ENCODE results near the gene ARHGEF39. TPM values are rescaled to one million over a fixed set of nuclear protein-coding genes. Genes with fewer than 3 reads are reported as not detected.
A peak's percentile ranks its signal among the peaks of the same experiment; 100 is the strongest.

The ARHGEF39 gene
- total and polyA plus RNA-seq, 10 of the 15 experiments (the other 5 are each of a cell fraction or from before 2014, with no cell fraction given): 2.0 to 28.9 (median 13.2) TPM

DNA sequence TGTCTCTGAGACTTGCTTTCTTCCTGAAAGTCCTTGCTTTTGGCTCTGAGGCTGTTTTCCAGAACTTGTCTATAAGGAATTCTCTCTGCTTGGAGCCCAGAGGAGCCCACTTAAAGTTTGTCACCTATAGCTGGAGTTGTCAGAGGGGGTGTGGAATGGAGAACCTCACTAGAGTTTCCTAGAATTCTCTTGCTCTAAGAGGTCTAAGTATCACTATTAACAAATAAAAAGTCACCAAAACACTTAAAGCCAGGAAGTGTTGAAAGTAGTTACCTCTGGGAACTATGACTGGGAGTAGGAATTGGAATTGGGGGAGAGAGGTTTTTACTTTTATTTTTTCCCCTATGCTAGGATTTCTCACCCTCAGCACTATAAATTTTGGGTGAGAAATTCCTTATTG lies 29.3 kb downstream of the ARHGEF39 start:
- Histone ChIP-seq H3K9me3 (replicated peaks; ENCODE audit: control insufficient read depth, insufficient read depth, low read length) (no peaks in the 10 kb centered on the region), H3K27ac (ENCODE audit: control insufficient read depth, insufficient read depth) (peak overlapping the region; percentile 40; the same call in 1 of the 2 replicates), H3K36me3 (ENCODE audit: control insufficient read depth in 2 of 2, insufficient read depth in 2 of 2, low read length in 1 of 2) (no peaks in the 10 kb centered on the region), H3K4me2 (ENCODE audit: control insufficient read depth, insufficient read depth) (peak overlapping the region; percentile 28; the same call in 1 of the 2 replicates), H3K79me2 (ENCODE audit: control insufficient read depth, insufficient read depth, low read length) (no peaks in the 10 kb centered on the region), H4K20me1 (ENCODE audit: control insufficient read depth, insufficient read depth) (no peaks in the 10 kb centered on the region), H3K4me1 (ENCODE audit: control insufficient read depth, insufficient read depth, low read length) (peaks cover 25% of the 10 kb centered on the region), H2AFZ (ENCODE audit: control insufficient read depth, low read depth, low read length) (no peak overlapping the region), H3K4me3 (peak overlapping the region; percentile 2; the same call in 1 of the 2 replicates), H3K27me3 (replicated peaks in 1 of 2; ENCODE audit: control insufficient read depth in 2 of 2, insufficient read depth in 2 of 2, low read length in 1 of 2) (no peaks in the 10 kb centered on the region), H3K9ac (ENCODE audit: control insufficient read depth, insufficient read depth, low read length) (no peak overlapping the region)
- RAD21 ChIA-PET (ENCODE audit: unreplicated experiment): interaction anchor here (0.8 to 3.1 kb wide), 6 partner anchors 10 to 92 kb away, joined by 3 to 16 read pairs (median 5); no protein-coding TSS in a partner anchor
- FAIRE-seq: no peak
- SMC1A ChIA-PET (ENCODE audit: uncharacterized antibody, unreplicated experiment): interaction anchor here (0.5 to 4.5 kb wide), 5 partner anchors 10 to 22 kb away, joined by 3 to 32 read pairs (median 4); partner anchors contain the start of gene SIT1
- no peak for ATAC-seq
- intact Hi-C loops (cut with micrococcal nuclease; ENCODE audit: unreplicated experiment) (no loop called here), in situ Hi-C loops (cut with MboI) (no loop called here)
- POLR2A ChIA-PET: interaction anchor here (0.9 to 2.4 kb wide), 4 partner anchors 11 to 31 kb away, joined by 3 to 12 read pairs (median 5); partner anchors contain the start of gene TESK1
- BruUV-seq (replicated peaks): no TSS peak
- no peak for DNase-seq (ENCODE audit: low read depth, low spot score)
- CTCF ChIA-PET: interaction anchor here (0.6 to 3.3 kb wide), 10 partner anchors 10 to 94 kb away, joined by 3 to 31 read pairs (median 4); partner anchors contain the start of gene ARHGEF39
- TF ChIP-seq POLR2AphosphoS5 (IDR thresholded peaks at IDR 0.05; ENCODE audit: low read length) (no peak), SREBF1 (IDR thresholded peaks at IDR 0.05; ENCODE audit: low read length) (no peak), PAX8 (IDR thresholded peaks at IDR 0.05) (no peak), GABPA (IDR thresholded peaks at IDR 0.05; ENCODE audit: low read depth) (no peak), ZNF207 (IDR thresholded peaks at IDR 0.05; ENCODE audit: borderline replicate concordance) (no peak), FOXM1 (IDR thresholded peaks at IDR 0.05; ENCODE audit: low read depth, low read length) (no peak)
- TF ChIP-seq, protein P1, sequence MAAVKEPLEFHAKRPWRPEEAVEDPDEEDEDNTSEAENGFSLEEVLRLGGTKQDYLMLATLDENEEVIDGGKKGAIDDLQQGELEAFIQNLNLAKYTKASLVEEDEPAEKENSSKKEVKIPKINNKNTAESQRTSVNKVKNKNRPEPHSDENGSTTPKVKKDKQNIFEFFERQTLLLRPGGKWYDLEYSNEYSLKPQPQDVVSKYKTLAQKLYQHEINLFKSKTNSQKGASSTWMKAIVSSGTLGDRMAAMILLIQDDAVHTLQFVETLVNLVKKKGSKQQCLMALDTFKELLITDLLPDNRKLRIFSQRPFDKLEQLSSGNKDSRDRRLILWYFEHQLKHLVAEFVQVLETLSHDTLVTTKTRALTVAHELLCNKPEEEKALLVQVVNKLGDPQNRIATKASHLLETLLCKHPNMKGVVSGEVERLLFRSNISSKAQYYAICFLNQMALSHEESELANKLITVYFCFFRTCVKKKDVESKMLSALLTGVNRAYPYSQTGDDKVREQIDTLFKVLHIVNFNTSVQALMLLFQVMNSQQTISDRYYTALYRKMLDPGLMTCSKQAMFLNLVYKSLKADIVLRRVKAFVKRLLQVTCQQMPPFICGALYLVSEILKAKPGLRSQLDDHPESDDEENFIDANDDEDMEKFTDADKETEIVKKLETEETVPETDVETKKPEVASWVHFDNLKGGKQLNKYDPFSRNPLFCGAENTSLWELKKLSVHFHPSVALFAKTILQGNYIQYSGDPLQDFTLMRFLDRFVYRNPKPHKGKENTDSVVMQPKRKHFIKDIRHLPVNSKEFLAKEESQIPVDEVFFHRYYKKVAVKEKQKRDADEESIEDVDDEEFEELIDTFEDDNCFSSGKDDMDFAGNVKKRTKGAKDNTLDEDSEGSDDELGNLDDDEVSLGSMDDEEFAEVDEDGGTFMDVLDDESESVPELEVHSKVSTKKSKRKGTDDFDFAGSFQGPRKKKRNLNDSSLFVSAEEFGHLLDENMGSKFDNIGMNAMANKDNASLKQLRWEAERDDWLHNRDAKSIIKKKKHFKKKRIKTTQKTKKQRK (IDR thresholded peaks at IDR 0.05; ENCODE audit: low read depth, low read length): no peak
- TF ChIP-seq, protein P2, sequence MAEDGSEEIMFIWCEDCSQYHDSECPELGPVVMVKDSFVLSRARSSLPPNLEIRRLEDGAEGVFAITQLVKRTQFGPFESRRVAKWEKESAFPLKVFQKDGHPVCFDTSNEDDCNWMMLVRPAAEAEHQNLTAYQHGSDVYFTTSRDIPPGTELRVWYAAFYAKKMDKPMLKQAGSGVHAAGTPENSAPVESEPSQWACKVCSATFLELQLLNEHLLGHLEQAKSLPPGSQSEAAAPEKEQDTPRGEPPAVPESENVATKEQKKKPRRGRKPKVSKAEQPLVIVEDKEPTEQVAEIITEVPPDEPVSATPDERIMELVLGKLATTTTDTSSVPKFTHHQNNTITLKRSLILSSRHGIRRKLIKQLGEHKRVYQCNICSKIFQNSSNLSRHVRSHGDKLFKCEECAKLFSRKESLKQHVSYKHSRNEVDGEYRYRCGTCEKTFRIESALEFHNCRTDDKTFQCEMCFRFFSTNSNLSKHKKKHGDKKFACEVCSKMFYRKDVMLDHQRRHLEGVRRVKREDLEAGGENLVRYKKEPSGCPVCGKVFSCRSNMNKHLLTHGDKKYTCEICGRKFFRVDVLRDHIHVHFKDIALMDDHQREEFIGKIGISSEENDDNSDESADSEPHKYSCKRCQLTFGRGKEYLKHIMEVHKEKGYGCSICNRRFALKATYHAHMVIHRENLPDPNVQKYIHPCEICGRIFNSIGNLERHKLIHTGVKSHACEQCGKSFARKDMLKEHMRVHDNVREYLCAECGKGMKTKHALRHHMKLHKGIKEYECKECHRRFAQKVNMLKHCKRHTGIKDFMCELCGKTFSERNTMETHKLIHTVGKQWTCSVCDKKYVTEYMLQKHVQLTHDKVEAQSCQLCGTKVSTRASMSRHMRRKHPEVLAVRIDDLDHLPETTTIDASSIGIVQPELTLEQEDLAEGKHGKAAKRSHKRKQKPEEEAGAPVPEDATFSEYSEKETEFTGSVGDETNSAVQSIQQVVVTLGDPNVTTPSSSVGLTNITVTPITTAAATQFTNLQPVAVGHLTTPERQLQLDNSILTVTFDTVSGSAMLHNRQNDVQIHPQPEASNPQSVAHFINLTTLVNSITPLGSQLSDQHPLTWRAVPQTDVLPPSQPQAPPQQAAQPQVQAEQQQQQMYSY (CRISPR knock-in tag; IDR thresholded peaks at IDR 0.05): no peak
- TF ChIP-seq, protein P3, sequence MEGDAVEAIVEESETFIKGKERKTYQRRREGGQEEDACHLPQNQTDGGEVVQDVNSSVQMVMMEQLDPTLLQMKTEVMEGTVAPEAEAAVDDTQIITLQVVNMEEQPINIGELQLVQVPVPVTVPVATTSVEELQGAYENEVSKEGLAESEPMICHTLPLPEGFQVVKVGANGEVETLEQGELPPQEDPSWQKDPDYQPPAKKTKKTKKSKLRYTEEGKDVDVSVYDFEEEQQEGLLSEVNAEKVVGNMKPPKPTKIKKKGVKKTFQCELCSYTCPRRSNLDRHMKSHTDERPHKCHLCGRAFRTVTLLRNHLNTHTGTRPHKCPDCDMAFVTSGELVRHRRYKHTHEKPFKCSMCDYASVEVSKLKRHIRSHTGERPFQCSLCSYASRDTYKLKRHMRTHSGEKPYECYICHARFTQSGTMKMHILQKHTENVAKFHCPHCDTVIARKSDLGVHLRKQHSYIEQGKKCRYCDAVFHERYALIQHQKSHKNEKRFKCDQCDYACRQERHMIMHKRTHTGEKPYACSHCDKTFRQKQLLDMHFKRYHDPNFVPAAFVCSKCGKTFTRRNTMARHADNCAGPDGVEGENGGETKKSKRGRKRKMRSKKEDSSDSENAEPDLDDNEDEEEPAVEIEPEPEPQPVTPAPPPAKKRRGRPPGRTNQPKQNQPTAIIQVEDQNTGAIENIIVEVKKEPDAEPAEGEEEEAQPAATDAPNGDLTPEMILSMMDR (IDR thresholded peaks at IDR 0.05 in 2 of 3, conservative IDR thresholded peaks at IDR 0.05 in 1 of 3; ENCODE audit: control insufficient read depth in 2 of 3, extremely low read depth in 1 of 3, insufficient read depth in 1 of 3, low read depth in 3 of 3, low read length in 3 of 3): no peak
